Measurements from ENCODE around the gene MAB21L4. TPM values are rescaled to one million over a fixed set of nuclear protein-coding genes. Genes with fewer than 3 reads are reported as not detected.

MAB21L4 gene
- total and polyA plus RNA-seq, 2 experiments from 2014 or later: not detected

GRCh38 chr2:240877460-240878340 is 18.3 kb downstream of the MAB21L4 start:
- H3K4me3 ChIP-seq: no peak overlapping the region
- no peaks in the 10 kb centered on the region for H3K4me1 ChIP-seq (ENCODE audit: insufficient read depth)
- no peaks in the 10 kb centered on the region for H3K9me3 ChIP-seq (ENCODE audit: low read depth)
- no peak overlapping the region for H3K9ac ChIP-seq
- no peaks in the 10 kb centered on the region for H3F3A ChIP-seq (ENCODE audit: insufficient read depth)
- in situ Hi-C loops (cut with MboI): no loop called here
- no peak overlapping the region for H2AFZ ChIP-seq
- TF ChIP-seq EZH2phosphoT487 (IDR thresholded peaks at IDR 0.05; ENCODE audit: insufficient read depth, low read depth) (no peak), EZH2 (IDR thresholded peaks at IDR 0.05; ENCODE audit: insufficient read depth, poor library complexity, severe bottlenecking) (no peak)
- no peak overlapping the region for H3K27ac ChIP-seq
- no peak overlapping the region for H3K4me2 ChIP-seq (ENCODE audit: unreplicated experiment)
- H3K27me3 ChIP-seq (replicated peaks; ENCODE audit: insufficient read depth): no peaks in the 10 kb centered on the region
- H3K36me3 ChIP-seq (ENCODE audit: low read depth): no peaks in the 10 kb centered on the region
- H4K20me1 ChIP-seq (ENCODE audit: insufficient read depth): no peaks in the 10 kb centered on the region
- no peak for DNase-seq
- H3K9me2 ChIP-seq (ENCODE audit: insufficient read depth): no peaks in the 10 kb centered on the region
- no peaks in the 10 kb centered on the region for H3K79me2 ChIP-seq (ENCODE audit: insufficient read depth)
- 88 to 90% methylated on average over 36 to 37 of the region's 40 CpGs for WGBS, 2 experiments (ENCODE audit: low coverage in 1 of 2, low lambda C conversion rate in 2 of 2, missing lambda C conversion rate in 2 of 2)

- no peak overlapping the region for H2AFZ ChIP-seq
- TF ChIP-seq EZH2 (IDR thresholded peaks at IDR 0.05; ENCODE audit: insufficient read depth, poor library complexity, severe bottlenecking) (no peak), EZH2phosphoT487 (IDR thresholded peaks at IDR 0.05; ENCODE audit: insufficient read depth, low read depth) (no peak)
- in situ Hi-C loops (cut with MboI): no loop called here
- H3K4me3 ChIP-seq: no peak overlapping the region
- H3K79me2 ChIP-seq (ENCODE audit: insufficient read depth): no peaks in the 10 kb centered on the region
- H3K27me3 ChIP-seq (replicated peaks; ENCODE audit: insufficient read depth): no peaks in the 10 kb centered on the region
- no peaks in the 10 kb centered on the region for H3K4me1 ChIP-seq (ENCODE audit: insufficient read depth)
- no peaks in the 10 kb centered on the region for H3F3A ChIP-seq (ENCODE audit: insufficient read depth)
- H3K9me3 ChIP-seq (ENCODE audit: low read depth): no peaks in the 10 kb centered on the region
- H3K36me3 ChIP-seq (ENCODE audit: low read depth): no peaks in the 10 kb centered on the region
- WGBS, 2 experiments (ENCODE audit: low coverage in 1 of 2, low lambda C conversion rate in 2 of 2, missing lambda C conversion rate in 2 of 2): 76% methylated on average over 16 to 18 of the region's 18 CpGs
- no peak overlapping the region for H3K9ac ChIP-seq
- no peaks in the 10 kb centered on the region for H4K20me1 ChIP-seq (ENCODE audit: insufficient read depth)
- DNase-seq: no peak
- no peak overlapping the region for H3K27ac ChIP-seq
- H3K4me2 ChIP-seq (ENCODE audit: unreplicated experiment): no peak overlapping the region
- no peaks in the 10 kb centered on the region for H3K9me2 ChIP-seq (ENCODE audit: insufficient read depth)
These were observed 19.3 kb downstream of the MAB21L4 start for GRCh38 chr2:240876475-240877251.

GRCh38 chr2:240876035-240876474 is 19.9 kb downstream of the MAB21L4 start:
- no peak for DNase-seq
- in situ Hi-C loops (cut with MboI): no loop called here
- Histone ChIP-seq H3K9me2 (ENCODE audit: insufficient read depth) (no peaks in the 10 kb centered on the region), H4K20me1 (ENCODE audit: insufficient read depth) (no peaks in the 10 kb centered on the region), H3K27me3 (replicated peaks; ENCODE audit: insufficient read depth) (no peaks in the 10 kb centered on the region), H3K4me3 (no peak overlapping the region), H3K4me2 (ENCODE audit: unreplicated experiment) (no peak overlapping the region), H2AFZ (no peak overlapping the region), H3K79me2 (ENCODE audit: insufficient read depth) (no peaks in the 10 kb centered on the region), H3K4me1 (ENCODE audit: insufficient read depth) (no peaks in the 10 kb centered on the region), H3K27ac (no peak overlapping the region), H3F3A (ENCODE audit: insufficient read depth) (no peaks in the 10 kb centered on the region), H3K9ac (no peak overlapping the region), H3K36me3 (ENCODE audit: low read depth) (no peaks in the 10 kb centered on the region), H3K9me3 (ENCODE audit: low read depth) (no peaks in the 10 kb centered on the region)
- TF ChIP-seq EZH2 (IDR thresholded peaks at IDR 0.05; ENCODE audit: insufficient read depth, poor library complexity, severe bottlenecking): no peak
- TF ChIP-seq EZH2phosphoT487 (IDR thresholded peaks at IDR 0.05; ENCODE audit: insufficient read depth, low read depth): no peak
- WGBS, 2 experiments (ENCODE audit: low coverage in 1 of 2, low lambda C conversion rate in 2 of 2, missing lambda C conversion rate in 2 of 2): 67 to 71% methylated on average over 6 to 7 of the region's 7 CpGs

GRCh38 chr2:240875228-240876034 is 20.5 kb downstream of the MAB21L4 start:
- no peaks in the 10 kb centered on the region for H3K79me2 ChIP-seq (ENCODE audit: insufficient read depth)
- H3K9me2 ChIP-seq (ENCODE audit: insufficient read depth): no peaks in the 10 kb centered on the region
- no peak overlapping the region for H3K4me3 ChIP-seq
- TF ChIP-seq EZH2 (IDR thresholded peaks at IDR 0.05; ENCODE audit: insufficient read depth, poor library complexity, severe bottlenecking): no peak
- TF ChIP-seq EZH2phosphoT487 (IDR thresholded peaks at IDR 0.05; ENCODE audit: insufficient read depth, low read depth): no peak
- no peaks in the 10 kb centered on the region for H3K36me3 ChIP-seq (ENCODE audit: low read depth)
- H3K27ac ChIP-seq: no peak overlapping the region
- H3K27me3 ChIP-seq (replicated peaks; ENCODE audit: insufficient read depth): no peaks in the 10 kb centered on the region
- H3F3A ChIP-seq (ENCODE audit: insufficient read depth): no peaks in the 10 kb centered on the region
- in situ Hi-C loops (cut with MboI): no loop called here
- H3K4me2 ChIP-seq (ENCODE audit: unreplicated experiment): no peak overlapping the region
- no peaks in the 10 kb centered on the region for H4K20me1 ChIP-seq (ENCODE audit: insufficient read depth)
- H3K4me1 ChIP-seq (ENCODE audit: insufficient read depth): no peaks in the 10 kb centered on the region
- DNase-seq: no peak
- WGBS, 2 experiments (ENCODE audit: low coverage in 1 of 2, low lambda C conversion rate in 2 of 2, missing lambda C conversion rate in 2 of 2): 80 to 84% methylated on average over 22 of the region's 22 CpGs
- no peak overlapping the region for H2AFZ ChIP-seq
- H3K9ac ChIP-seq: no peak overlapping the region
- H3K9me3 ChIP-seq (ENCODE audit: low read depth): no peaks in the 10 kb centered on the region
